RPMI7951 (cell line): ENCODE measurements around the gene TMEM255B. TPM values are rescaled to one million over a fixed set of nuclear protein-coding genes. Genes with fewer than 3 reads are reported as not detected.
"Not testable (repeated sequence)": the region's sequence is repeated elsewhere in the genome, so short reads cannot be mapped to it uniquely, and the experiment has no call there.

Source experiments
- DNase-seq: peaks from one replicate; pipeline ENCODE4 v3.0.0-alpha.2; 2012; ENCODE audit warnings: low read depth
- total RNA-seq: library from RNA; depleted of rRNA; stranded (reverse); fragments of >200 nt; shearing (Covaris generic); gene quantifications from 2 replicates; pipeline ENCODE4 v1.2.3, GENCODE V29; 2014; rRNA removed

Gene TMEM255B
- total RNA-seq: 0.60 and 0.78 TPM in 2 replicates

DNA sequence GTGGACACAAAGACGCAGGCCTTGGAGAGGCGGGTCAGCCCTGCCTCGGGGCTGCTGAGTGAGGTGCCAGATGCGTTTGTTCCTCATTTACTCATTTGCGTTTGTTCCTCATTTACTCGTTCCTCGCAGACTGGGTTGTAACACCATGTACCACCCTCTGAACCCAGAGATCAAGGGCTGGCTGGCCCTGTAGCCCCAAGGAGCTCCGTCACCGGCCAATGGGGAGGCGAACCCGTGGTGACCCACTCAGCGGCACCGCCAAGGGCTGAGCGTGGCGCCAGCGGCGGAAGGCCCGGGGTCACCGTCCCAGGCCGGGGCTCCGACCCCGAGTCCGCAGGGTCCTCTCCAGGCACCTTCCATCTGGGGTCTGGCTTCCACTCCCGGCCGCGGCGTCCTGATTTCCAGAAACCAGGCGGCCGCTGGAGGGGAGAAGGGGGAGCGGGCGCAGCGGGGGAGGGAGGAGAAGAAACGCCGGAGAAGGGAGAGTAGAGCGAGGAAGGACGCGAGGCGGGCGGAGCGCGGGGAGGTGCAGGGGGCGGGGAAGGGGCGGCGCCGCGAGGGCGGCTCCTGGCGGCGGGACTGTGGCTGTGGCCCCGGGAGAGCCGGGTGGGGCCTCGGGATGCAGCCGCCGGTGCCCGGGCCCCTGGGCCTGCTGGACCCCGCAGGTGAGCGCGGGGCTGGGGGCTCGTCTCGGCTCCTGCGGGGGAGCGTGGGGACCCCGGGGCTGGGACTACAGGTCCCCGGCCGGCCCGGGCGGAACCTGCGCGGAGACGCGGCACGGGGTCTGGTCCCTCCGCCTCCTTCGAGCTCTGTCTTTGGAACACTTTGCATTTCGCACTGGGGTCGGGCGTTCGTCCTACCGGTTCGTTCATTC, at the start of gene TMEM255B:
Gene TMEM255B, plus strand, starts transcription at position 576 of the 874 bp plus-strand sequence. Its CDS starts 44 bp downstream, at position 620.
- DNase-seq: peak; percentile 60

DNA sequence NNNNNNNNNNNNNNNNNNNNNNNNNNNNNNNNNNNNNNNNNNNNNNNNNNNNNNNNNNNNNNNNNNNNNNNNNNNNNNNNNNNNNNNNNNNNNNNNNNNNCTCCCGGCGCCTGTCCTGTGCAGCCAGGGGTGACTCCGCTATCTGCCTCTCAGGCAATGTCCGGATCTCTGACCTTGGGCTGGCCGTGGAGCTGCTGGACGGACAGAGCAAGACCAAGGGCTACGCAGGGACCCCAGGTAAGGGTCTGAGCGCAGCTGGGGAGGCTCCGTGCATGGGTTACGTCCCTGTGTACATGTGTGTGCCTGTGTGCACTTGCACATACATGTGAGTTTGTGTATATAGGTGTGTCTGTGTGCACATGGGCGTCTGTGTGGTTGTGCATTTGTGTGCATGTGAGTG, 36.1 kb upstream of the TMEM255B start:
- no peak for DNase-seq

DNA sequence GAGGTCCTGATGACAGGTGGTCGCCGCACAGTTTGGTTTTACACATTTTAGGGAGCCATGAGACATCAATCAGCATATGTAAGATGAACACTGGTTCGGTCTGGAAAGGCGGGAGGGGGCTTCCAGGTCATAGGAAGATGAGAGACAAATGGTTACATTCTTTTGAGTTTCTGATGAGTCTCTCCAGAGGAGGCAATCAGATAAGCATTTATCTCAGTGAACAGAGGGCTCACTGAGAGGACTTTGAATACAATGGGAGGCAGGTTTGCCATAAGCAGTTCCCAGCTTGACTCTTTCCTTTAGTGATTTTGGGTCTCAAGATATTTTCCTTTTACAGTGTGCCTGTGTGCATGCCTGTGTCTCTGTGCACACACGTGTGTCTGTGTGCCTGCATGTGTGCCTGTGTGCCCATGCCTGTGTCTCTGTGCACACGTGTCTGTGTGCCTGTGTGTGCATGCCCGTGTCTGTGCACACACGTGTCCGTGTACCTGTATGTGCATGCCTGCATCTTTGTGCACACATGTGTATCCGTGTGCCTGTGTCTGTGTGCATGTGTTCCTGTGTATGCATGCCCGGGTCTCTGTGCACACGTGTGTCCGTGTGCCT, 35.5 kb upstream of the TMEM255B start:
- no peak for DNase-seq

DNA sequence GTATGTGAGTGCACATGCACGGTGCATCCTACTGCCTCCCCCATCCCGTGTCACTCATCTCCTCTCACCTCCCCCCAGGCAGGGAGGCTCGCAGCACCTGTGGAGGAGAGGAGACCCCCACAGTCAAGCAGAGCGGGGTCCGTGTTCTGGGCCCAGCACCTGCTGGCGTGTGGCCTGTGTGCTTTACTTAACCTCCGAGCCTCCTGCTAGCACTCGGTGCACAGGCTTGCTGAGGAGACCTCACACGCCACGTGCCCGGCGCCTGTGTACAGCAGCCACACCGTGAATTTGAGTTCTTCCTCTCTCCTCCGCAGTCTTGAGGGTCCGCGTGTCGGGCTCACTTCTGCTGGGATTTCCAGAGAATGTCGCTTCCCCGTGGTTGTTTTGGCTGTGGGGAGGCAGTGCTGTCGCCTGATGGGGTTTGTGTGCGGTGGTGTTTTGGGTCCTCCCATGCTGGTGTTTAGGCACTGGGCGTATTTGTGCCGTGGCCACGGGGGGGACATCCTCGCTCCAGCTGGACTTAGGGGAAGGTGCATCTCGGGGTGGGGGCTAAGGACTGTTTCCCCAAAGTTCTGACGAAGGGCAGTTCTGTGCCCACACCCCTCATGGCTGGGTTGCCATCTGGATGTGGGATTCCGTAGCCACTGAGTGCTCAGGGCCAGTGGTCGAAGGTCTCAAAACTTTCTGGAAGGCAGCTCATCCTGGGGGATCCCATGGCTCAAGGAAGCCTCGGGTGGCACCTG, 34.8 kb upstream of the TMEM255B start:
- DNase-seq: no peak

DNA sequence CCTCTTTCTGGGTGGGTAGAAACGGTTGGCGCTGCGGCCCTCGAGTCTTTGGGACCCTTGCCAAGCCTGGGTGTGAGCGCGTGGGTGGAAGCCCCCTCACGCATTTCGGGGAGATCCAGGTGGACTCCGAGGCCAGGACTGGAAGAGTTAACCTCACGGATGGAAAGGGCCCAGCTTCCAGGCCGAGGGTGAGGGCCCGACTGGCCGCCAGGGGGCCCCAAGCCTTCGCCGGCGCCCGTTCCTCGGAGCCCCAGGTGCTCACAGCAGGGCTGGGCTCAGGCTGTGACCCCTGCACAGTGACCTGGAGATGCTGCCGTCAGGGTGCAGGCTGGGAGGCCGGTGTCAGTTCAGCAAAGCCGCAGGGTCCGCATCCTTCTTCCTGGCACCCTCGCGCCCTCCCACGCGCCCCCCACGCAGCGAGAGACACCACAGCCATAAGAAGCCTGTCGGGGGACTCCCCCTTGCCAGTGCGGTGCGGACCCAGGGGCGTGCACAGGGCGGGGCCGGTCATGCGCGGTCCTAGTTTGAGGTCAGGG, 34.2 kb upstream of the TMEM255B start:
- DNase-seq: peak; percentile 54

DNA sequence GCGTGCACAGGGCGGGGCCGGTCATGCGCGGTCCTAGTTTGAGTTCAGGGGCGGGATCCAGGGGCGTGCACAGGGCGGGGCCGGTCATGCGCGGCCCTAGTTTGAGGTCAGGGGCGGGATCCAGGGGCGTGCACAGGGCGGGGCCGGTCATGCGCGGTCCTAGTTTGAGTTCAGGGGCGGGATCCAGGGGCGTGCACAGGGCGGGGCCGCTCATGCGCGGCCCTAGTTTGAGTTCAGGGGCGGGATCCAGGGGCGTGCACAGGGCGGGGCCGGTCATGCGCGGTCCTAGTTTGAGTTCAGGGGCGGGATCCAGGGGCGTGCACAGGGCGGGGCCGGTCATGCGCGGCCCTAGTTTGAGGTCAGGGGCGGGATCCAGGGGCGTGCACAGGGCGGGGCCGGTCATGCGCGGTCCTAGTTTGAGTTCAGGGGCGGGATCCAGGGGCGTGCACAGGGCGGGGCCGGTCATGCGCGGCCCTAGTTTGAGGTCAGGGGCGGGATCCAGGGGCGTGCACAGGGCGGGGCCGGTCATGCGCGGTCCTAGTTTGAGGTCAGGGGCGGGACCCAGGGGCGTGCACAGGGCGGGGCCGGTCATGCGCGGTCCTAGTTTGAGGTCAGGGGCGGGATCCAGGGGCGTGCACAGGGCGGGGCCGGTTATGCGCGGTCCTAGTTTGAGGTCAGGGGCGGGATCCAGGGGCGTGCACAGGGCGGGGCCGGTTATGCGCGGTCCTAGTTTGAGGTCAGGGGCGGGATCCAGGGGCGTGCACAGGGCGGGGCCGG, 33.5 kb upstream of the TMEM255B start:
- DNase-seq: not testable (repeated sequence)

DNA sequence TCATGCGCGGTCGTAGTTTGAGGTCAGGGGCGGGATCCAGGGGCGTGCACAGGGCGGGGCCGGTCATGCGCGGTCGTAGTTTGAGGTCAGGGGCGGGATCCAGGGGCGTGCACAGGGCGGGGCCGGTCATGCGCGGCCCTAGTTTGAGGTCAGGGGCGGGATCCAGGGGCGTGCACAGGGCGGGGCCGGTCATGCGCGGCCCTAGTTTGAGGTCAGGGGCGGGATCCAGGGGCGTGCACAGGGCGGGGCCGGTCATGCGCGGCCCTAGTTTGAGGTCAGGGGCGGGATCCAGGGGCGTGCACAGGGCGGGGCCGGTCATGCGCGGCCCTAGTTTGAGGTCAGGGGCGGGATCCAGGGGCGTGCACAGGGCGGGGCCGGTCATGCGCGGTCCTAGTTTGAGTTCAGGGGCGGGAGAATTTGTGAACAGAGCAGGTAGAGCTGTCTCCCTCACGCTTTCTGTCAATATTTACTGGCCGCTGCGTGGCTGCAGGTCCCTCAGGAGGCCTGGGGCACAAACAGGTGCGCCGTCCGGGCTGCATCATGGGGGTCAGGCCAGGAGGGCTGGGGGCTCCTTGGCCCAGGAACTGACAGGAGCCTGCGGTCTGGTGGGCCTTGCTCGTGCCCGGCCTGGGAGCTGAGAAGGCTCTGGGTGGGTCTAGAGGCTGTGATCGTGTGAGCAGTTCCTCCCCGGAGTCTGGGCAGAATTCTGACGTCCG, 32.8 kb upstream of the TMEM255B start:
- not testable (repeated sequence) for DNase-seq

DNA sequence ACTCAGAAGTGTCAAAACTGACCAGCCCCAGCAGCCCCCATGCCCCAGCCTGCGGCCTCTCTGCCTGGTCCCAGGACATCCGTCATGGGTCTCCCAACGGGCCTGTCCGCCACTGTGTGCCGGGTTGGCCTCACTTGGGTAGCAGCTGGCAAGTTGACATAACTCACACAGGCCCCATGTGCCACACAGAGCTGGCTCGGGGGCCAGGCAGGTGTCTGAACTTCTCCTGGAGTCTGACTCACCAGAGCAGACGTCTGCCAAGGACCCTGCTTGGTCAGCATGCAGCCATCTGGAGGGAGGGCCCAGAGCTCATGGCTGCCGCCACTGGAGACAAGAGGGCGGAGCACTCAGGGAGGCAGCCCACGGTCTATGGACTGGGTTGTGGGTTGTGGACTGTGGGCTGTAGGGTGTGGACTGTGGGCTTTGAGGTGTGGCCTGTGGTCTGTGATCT, 32.0 kb upstream of the TMEM255B start:
- DNase-seq: peak; percentile 67

DNA sequence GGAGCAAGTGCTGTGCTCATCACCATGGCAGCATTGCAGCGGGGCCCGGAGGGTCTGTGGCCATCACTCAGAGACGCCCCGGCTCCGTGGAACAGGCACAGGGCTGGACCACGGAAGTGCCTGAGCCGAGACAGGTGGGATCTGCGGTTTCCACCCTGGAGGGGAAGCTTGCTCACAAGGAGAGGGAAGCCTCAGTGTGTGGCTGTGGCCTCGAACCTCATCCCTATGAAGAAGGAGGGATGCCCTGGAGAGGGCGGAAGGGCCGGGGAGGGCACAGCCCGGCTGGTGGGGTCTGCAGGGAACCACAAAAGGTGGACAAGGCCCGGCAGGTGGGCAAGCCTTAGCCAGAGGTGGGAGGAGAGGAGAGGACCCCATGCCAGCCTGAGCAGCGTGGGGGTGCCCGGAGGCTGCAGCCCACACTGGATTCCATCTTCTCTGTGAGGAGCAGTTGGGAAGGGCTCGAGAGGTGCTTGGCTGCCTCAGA, 30.4 kb upstream of the TMEM255B start:
- no peak for DNase-seq

DNA sequence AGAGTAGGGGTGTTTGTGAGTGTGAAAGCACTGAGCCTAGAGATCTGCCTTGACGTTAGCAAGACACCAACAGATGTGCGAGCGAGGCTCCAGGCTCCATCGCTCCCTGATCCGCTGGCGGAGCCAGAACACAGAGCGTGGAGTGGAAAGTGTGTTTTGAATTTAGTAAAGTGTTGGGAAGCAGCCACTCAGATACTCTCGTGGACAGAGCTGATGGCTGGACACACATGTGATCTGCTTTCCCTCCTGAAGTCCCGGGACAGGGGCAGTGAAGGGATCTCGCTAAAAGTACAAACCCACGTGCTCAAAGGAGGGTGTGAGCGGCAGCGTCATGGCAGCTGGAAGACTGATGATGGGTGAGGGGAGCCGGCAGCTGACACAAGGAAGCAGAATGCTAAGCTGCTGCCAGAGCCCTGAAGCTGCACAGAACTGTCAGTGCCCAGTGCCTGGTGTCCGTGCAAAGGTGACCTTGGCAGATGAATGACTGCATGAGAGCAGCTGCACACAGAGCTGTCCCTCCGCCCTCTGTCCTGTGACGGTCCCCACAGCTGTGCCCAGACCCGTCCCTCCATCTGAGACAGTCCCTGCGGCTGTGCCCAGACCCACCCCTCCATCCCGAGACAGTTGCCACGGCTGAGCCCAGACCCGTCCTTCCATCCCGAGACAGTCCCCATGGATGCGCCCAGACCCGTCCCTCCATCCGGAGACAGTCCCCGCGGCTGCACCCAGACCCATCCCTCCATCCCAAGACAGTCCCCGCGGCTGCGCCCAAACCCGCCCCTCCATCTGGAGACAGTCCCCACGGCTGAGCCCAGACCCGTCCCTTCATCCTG, 29.6 kb upstream of the TMEM255B start:
- peak; percentile 31 for DNase-seq

DNA sequence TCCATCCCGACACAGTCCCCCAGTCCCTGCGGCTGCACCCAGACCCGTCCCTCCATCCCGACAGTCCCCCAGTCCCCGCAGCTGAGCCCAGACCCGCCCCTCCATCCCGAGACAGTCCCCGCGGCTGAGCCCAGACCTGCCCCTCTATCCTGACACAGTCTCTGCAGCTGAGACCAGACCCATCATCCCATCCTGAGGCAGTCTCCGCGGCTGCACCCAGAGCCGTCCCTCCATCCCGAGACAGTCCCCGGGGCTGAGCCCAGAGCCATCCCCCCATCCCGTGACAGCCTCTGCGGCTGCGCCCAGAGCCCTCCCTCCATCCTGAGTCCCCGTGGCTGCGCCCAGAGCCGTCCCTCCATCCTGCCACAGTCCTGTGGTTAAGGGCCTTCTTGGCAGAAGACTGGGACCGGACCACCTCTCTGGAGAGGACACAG, 28.8 kb upstream of the TMEM255B start:
- DNase-seq: no peak

DNA sequence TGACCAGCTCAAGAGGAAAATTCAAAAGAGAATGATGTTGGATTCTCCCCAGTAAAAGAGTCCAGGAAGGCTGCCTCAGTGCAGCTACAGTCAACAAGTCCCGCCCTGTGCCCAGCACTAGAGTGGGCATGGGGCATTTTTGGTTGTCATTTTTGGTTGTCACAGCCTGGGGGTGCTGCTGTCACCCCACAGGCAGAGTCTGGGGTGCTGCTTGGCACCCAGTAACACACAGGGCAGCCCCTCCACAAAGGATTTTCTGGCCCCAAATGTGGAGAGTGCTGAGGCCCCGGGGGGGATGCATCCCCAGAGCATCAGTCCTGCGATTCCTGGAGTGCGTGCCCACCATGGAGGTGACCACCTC, 28.2 kb upstream of the TMEM255B start:
- DNase-seq: no peak

DNA sequence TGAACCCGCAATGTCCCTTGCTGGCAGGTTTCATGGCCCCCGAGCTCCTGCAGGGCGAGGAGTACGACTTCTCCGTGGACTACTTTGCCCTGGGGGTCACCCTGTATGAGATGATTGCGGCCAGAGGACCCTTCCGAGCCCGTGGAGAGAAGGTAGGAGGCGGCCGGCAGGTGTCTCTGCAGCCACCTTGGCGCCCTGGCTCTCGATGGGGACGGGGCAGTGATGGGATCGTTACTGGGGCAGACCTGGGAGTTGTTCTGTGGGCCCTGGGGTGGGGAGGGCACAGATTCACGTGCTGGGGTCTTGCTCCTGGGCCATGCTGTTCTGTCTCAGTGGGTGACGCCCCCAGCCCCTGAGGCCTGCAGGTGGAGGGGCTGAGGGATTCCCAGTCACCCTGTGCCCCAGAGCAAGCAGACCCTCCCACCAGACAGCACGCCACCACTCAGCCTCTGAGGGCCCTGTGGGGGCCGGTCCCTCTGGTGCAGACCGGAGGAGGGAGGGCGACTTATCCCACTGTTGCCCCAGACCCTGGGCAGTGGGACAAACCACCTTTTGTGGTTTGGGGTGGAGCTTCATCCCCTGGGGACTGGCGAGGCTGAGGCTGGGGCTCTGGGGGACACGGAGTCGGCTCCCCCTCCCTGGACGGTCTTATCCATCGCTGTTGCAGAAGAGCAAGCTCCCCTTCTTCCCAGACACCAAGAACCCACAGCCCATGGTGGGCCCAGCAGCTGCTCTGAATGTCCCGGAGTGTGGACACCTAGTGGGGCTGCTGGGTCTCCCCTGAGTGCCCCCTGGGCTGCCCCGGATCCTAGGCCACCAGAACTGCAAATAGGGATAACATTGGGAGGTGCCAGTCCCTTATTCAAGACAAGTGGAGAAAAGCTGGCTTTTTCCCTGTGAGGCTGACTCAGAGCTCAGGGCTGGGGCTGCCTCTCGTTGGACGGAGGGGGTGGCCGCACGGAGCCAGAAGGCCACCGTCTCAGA, 27.5 kb upstream of the TMEM255B start:
- DNase-seq: no peak

DNA sequence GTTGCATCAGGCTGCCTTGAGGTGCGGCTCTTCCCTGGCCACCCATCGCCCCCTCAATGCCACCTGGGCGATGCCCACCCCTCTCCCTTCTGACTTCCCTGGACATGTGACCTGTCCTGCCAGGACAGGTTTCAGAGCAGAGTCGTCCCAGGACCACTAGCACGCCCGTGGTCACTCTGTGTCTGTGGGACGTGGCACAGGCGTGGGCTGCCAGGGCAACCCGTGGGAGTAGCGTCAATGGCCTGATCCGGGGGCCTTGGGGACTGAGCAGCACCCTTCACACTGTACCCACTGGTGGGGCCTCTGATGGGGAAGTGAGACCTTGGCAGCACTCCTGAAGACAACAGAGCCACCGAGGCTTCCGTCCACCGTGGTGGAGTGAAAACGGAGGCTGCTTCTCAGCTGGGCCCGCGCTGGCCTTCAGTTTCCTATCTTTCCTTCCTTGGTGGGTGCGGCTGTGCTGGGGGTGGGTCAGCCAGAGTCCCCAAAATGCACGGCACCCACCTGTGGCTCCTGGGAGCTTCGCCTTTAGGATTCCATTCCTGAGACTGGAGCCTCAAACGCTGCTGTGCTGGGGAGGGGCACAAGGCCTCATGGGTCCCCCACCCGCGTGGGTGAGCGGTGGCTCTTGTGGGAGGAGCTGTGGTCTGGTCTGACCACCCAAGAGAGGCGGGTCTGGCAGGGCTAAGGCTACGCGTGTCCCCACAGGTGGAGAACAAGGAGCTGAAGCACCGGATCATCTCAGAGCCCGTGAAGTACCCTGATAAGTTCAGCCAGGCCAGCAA, 26.7 kb upstream of the TMEM255B start:
- DNase-seq: no peak

DNA sequence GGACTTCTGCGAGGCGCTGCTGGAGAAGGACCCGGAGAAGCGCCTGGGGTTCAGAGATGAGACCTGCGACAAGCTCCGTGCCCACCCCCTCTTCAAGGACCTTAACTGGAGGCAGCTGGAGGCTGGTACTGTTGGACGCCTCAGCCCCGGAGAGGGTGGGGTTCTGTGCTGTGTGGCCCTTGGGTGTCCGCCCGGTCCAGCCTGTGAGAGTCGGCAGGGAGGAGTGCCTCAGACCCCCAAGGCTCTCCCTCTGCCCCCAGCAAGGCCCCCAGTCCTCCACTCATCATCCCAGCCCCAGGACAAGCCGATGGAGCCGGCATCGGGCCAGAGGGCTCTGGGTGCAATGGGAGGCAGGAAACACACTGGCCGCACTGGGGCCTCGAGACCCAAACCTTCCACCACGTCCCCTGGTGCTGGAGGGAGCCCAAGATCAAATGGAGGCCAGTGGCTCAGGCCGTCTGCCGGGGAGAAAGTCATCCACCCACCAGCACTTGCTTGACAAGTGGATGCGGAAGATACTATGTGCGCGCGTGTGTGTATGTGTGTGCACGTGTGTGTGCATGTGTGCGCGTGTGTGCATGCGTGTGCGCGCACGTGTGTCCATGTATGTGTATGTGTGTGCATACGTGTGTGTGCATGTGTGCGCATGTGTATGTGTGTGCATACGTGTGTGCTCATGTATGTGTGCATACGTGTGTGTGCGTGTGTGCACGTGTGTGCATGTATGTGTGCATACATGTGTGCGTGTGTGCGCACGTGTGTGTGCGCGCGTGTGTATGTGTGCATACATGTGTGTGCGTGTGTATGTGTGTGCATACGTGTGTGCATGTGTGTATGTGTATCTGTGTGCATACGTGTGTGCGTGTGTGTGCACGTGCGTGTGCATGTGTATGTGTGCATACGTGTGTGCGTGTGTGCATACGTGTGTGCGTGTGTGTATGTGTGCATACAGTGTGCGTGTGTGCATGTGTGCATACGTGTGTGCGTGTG, 25.8 kb upstream of the TMEM255B start:
- no peak for DNase-seq

DNA sequence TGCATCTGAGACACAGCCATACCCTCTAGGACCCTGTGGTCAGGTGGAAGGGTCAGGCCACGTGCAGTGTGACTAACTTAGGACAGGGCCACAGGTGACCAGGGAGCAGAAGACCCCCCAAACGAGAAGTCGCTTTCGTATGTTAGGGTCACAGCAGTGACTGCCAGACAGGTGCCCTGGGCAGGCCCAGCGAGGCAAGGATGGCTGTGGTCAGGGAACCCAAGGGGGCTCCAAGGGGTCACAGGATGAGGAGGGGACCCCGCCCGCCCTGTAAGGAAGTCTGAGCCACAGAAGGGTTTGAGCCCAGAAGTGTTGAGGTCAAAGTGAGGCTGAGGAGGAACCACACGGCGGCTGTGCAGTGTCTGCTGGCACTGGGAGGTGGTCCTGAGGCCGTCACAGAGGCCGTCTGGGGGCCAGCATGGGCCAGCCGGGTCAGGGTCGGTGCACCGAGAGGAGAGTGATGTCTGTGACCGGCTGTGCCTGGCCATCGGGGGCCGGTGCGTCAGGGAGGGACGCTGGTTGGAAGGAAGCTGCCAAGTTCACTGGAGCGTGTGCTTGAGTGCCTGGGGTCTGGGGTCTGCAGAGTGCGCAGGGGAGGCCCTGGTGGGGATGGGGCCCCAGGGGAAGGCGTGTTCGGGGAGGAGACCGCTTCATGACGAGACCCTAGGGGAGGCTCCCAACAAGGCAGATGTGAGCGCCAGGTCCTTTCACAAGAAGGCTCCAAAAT, 24.8 kb upstream of the TMEM255B start:
- no peak for DNase-seq
